H7 (cell line): ENCODE results near the gene UST. TPM values are rescaled to one million over a fixed set of nuclear protein-coding genes. Genes with fewer than 3 reads are reported as not detected.

Experiments
- DNase-seq: peaks from one replicate; pipeline ENCODE4 v3.0.0; 2012
- H3K27me3 ChIP-seq: 2 replicates; pipeline ENCODE4 v1.6.0; 2011; ENCODE audit warnings: mild to moderate bottlenecking, low read length; ENCODE audit not compliant: control insufficient read depth, insufficient read depth
- H3K36me3 ChIP-seq: replicated peaks from 2 replicates; pipeline ENCODE4 v1.5.1; 2011; ENCODE audit warnings: low read length; ENCODE audit not compliant: control insufficient read depth, insufficient read depth
- H3K4me3 ChIP-seq: 2 replicates; pipeline ENCODE4 v1.5.1; 2011; ENCODE audit warnings: low read depth, mild to moderate bottlenecking, control low read depth, low read length, moderate library complexity; ENCODE audit not compliant: insufficient read depth
- total RNA-seq: library from RNA; depleted of rRNA; stranded (reverse); fragments of >200 nt; shearing (Covaris generic); gene quantifications from 2 replicates; pipeline ENCODE4 v1.2.3, GENCODE V29; 2014

The UST gene
- total RNA-seq, 1 experiment from 2014 or later, result 32.6 TPM

DNA sequence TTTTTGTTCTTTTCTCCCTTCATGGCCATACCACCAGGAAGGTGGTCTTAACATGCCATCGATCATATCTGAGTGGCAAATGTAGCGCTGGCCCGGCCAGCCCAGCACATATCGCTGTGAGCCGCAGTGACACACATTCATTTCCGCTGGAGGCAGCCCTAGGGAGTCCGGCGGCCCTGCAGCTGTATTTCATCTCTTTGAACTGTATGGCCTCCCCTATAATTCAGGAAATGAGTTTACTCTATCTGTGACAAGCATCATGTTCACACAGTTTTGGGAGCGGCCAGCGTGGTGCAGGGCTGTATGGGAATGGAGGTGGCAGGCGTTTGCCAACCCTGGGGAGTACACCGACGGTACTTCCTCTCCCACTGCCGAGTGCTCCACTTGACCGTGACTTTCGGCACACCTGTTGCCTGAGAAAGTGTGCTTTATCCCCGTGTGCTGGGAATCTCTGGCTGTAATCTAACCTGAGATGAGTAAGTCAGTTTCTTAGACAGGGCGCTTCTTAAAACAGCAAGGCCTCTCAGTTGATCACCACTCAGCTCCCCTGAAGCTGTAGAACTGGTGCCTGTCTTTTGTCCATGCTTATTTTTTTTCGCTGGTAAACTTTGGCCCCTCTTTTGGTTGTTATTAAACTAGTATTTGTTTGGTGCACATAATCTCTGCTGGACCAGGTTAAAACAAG lies 313.6 kb downstream of the UST start:
- H3K36me3 ChIP-seq, result no peaks in the 10 kb centered on the region; the same call in 1 of the 2 replicates
- no peak for DNase-seq
- no peaks in the 10 kb centered on the region for H3K27me3 ChIP-seq
- H3K4me3 ChIP-seq, result no peak overlapping the region

DNA sequence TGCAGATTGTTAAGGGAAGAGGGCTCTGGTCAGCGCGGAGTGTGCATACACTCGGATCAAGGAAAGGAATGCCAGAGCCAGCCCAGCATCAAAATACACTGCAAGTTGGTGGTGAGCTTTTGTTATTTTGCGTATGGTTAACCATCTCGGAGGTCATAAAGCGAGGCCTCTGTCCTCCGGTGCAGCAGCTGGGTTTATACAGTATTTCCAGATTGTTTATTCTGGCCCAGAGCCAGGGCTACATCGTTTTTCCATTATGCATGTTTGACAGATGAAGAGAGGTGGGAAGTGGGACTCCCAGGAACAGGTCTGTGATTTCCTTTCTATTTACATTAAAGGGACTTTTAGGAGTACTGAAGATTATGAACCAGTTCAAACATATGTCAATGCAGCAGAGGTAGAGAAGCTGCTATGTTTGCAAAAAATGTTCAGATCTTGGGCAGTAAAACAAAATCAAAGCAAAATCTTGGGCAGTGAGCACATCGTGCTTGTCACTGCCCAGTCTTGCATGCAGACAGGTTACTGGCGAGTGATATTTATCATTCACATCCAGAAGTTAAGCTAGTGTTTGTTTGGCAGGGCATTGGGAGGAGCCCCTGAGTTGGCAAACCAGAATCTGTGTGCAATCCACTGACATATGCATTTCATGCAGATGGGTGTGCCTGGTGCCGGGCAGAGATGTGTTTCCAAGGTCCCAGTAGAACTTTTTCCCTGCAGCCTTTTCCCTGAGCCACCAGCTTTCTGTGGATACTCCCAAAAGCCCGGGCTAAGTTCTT lies 314.3 kb downstream of the UST start:
- DNase-seq, result no peak
- H3K27me3 ChIP-seq, result no peaks in the 10 kb centered on the region
- H3K36me3 ChIP-seq, result no peaks in the 10 kb centered on the region; the same call in 1 of the 2 replicates
- H3K4me3 ChIP-seq, result no peak overlapping the region

DNA sequence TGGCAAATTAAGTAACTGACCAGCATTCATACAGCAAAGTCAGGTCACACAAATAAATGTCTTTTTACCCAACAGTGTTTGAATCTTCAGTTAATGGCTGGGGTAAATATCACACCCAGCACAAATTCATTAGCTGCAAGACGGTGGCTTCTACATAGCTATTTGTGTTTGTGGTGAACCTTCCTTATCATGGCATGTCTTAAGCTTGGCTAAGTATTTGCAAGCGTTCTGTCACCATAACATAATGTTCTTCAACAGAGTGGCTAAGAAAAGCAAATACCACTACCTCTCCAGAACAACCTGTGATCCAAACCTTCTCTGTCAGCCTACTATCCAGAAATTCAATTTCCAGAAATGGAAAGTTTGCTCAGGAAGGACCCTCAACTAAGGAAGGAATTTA lies 315.1 kb downstream of the UST start:
- Histone ChIP-seq H3K4me3 (no peak overlapping the region), H3K36me3 (no peaks in the 10 kb centered on the region; the same call in 1 of the 2 replicates), H3K27me3 (no peaks in the 10 kb centered on the region)
- no peak for DNase-seq

DNA sequence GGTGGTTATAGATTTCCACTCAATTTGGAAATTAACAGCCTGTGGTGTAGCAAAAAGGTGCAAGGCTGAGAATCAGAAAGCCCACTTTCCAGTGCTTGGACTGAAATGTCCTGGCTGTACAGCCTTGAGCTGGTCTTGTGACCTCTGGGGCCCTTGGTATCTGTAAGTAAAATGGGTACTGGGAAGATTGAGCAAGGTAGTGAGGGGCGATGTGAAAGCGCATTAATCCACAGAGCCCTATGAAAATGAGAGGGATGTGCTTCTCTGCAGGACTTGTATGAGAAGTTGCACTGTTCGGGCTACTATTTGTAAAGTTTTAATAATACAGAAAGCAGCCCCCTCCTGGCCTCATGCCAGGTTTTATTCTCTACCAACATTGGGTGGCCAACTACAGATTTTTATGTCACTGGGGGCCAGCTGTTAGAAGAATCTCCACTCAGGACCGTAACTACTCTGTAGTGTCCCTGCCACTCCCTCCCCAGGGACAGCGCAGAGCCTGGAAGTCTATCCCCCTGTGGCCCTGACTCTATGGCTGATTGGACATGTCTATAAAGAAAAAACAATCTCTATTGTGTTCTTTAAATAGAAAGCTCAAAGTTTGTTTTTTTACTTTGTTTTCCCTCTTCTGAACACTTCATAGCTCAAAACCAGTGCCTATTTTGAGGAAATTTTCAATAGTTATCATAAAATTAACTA lies 316.0 kb downstream of the UST start:
- no peaks in the 10 kb centered on the region; the same call in 1 of the 2 replicates for H3K36me3 ChIP-seq
- H3K27me3 ChIP-seq, result no peaks in the 10 kb centered on the region
- no peak overlapping the region for H3K4me3 ChIP-seq
- DNase-seq, result no peak

DNA sequence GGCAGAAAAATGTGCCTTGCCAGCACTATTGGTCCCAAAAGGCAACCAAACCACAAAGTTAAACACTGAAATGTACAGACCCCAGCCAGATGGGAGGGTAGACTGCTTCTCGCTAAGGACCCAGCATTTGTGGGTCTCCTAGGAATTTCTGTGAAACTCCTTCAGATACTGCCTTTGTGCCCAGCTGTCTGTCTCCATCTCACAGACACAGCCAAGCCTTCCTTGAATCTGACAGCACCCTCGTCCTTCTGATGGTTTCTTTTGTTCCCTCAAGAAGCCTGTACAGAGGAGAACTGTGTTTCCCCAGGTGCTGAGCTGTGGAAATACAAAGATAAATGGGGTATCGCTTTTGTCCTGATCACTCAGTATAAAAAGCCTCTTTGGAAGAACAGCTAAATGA lies 316.6 kb downstream of the UST start:
- no peak overlapping the region for H3K4me3 ChIP-seq
- no peak for DNase-seq
- H3K36me3 ChIP-seq, result no peaks in the 10 kb centered on the region
- no peaks in the 10 kb centered on the region for H3K27me3 ChIP-seq

DNA sequence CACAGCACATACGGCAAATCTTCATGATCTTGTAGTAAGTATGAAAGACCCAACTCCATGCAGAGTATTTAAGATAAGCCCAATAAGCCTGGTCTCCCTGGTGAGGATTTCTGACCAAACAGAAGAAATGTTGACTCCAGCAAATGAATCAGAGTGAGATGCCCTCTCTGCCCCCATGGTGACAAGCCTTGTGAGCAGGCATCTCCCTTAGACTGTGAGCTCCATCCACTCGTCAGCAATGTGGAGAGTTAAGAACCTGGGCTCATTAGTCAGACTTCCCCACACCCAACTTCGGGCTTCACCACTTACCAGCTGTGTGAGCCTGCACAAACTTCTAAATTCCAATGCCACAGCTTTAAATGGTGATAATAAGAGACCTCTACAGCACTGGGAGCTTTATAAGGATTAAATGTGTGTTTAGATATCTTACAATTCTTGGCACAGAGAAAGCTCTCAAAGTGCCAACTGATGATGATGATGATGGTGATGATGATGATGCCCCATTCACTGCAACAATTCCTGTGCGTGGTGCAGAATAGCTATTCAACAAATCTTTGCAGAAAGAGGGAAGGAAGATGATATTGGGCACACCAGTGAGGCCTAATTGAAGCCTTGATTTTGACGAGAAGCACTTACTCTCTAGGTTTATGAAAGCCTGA lies 317.3 kb downstream of the UST start:
- Histone ChIP-seq H3K27me3 (no peaks in the 10 kb centered on the region), H3K4me3 (no peak overlapping the region), H3K36me3 (no peaks in the 10 kb centered on the region)
- no peak for DNase-seq

DNA sequence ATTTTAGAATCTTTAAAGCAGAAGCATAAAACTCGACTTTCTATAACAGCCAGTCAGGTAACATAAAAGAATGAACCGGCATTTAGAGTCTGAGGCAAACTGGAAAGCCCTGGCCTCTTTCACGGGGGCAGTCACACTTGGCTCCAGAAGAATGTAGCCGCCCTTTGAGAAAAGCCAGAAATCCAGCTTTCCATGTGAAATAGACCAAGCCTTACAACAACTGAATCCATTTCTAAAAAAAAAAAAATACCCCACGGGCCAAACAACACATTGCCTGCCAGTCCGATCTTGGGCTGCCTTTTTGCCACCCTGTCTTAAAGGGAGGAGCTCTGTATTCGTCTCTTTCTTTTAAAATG lies 317.8 kb downstream of the UST start:
- no peak for DNase-seq
- no peaks in the 10 kb centered on the region for H3K27me3 ChIP-seq
- H3K36me3 ChIP-seq, result no peaks in the 10 kb centered on the region
- H3K4me3 ChIP-seq, result no peak overlapping the region

DNA sequence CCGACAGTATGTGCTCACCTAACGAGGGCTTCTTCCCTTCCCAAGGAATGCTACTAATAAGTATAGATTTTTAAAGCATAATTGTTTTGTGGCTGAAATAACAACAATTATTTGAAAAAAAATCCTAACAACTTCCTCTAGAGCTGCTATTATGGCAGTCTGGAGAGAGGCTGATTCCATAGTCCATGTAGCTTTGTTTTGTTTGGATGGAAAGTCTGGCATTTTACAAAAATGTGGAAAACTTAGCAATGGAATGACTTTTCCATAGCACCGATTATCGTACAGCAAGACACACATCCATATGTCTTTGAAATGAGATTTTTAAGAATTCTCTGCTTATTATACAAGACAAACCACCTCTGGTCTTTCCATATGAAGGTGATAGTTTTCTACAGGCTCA lies 318.3 kb downstream of the UST start:
- Histone ChIP-seq H3K4me3 (no peak overlapping the region), H3K27me3 (no peaks in the 10 kb centered on the region), H3K36me3 (no peaks in the 10 kb centered on the region)
- DNase-seq, result no peak

DNA sequence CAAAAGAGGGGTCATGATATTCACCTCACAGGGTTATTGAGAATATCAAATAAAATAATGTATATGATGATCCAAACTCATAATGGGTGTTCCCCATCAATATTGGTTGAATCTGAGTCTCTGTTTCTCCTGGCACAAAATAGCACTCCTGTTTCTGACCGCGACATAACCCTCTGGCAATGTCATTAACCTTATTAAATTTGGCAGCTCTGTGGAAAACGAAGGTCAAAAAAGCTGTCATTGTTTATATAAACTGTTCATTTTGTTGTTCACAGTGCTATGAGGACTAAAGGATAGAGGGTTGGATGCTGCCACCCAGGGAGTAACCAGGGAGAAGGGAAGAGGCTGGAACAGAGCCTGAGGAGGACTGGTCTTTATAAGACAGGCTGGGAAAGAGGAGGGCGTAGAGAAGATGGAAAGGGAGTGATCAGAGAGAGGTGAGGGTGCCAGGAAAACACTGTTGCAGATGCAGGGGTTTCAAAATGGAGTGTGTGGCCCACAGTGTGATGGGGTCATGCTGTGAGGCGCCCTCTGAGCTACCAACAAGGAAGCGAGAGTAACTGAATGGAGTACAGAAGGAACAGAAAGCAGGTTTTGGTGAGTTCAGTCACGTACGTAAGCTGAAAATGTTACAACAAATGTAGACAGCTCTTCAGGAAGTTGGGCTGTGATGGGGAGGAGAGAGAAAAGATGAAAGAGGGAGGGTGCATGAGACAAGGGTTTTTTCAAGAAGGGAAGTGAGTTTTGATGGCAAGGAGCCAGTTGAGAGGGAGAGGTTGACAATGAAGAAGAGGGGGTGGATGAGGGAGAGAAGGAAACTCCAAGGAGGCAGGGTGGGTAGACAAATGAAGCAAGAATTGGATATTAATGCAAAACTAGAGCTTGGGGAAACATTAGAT lies 319.1 kb downstream of the UST start:
- Histone ChIP-seq H3K4me3 (no peak overlapping the region), H3K27me3 (no peaks in the 10 kb centered on the region), H3K36me3 (no peaks in the 10 kb centered on the region)
- no peak for DNase-seq

DNA sequence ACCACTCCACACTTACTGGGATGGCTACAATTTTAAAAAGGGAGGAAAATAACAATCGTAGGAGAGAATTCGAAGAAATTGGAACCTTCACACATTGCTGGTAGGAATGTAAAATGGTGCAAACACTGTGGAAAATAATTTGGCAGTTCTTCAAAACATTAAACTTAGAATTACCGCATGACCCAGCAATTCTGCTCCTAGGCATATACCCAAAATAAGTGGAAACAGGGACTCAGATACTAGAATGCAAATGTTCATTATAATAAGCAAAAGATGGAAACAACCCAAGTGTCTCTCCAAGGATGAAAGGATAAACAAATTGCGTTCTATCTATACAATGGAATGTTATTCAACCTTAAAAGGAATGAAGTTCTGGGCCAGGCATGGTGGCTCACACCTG lies 325.2 kb downstream of the UST start:
- H3K4me3 ChIP-seq, result no peak overlapping the region
- peaks cover 6% of the 10 kb centered on the region for H3K36me3 ChIP-seq
- no peaks in the 10 kb centered on the region for H3K27me3 ChIP-seq
- no peak for DNase-seq

DNA sequence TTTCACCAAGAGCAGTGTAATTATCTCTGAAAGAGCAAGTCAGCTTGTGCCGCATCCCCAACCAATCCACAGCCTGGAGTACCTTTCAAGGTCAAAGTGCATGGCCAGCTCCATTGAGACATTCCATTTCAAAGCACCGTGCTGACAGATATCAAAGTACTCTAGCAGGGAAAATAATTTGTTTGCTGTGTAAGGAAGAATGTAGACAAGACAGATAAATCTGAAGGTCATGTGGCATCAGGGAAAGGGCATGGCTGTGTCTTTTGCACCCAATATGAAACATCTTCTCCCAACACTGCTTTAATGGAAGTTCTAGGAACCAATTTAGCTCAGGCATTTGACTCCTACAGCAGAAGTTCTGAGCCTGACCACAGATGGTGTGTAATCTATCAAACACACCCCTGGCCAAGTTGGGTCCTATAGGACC lies 328.0 kb downstream of the UST start:
- Histone ChIP-seq H3K4me3 (no peak overlapping the region), H3K27me3 (no peaks in the 10 kb centered on the region), H3K36me3 (peaks cover 6% of the 10 kb centered on the region)
- DNase-seq, result no peak

DNA sequence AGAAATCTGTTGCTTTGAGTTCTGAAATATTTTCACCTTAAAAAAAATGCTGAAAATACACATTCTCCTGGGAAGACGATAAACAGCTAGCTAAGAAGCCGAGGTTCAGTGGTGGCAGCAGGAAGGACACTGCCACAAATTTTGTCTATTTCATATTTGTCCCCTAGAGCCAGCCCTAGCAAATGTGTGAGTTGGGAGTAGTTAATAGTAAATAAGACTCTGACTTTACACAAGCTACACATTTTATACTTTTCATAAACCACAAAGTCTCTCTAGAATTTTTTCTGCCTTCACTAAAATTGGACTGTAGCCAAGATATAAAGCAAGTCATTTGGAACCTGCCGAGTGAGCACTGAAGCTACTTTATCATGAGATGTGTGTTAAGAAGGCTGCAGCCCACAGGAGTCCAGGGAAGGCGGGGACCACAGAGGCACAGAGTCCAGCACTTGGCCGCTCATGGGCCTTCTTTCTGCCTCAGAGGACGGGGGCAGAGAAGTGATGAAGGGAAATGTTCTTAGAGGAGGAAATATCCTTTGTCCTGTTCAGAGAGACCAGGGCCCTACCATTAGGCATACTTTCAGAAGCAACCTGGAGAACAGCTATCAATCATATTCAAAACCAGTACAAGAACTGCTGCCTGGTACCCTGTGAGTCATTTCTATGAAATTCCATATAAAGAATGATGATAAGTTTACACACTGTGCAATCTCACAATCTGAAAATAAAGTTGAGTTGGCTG lies 329.0 kb downstream of the UST start:
- no peak for DNase-seq
- H3K36me3 ChIP-seq, result peaks cover 6% of the 10 kb centered on the region
- no peaks in the 10 kb centered on the region for H3K27me3 ChIP-seq
- no peak overlapping the region for H3K4me3 ChIP-seq

DNA sequence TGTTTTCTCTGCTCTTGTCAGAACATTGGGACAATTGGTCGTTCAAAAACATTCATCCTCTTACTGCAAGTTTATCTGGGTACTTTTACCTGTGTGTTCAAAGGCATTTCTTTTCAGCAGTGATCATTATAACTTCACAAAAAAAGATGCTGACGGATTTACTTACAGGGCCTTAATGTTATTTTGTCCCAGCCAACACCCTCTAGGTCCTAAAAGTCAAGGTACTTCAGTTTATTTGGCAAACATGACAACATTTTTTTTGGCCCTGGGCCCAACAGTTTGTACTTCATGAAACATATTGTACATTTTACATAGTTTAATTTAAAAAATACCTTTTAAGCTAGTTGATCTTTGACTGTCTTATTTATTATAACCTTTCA lies 329.5 kb downstream of the UST start:
- H3K36me3 ChIP-seq, result peaks cover 6% of the 10 kb centered on the region
- DNase-seq, result no peak

More for the DNA sequence above, 329.5 kb downstream of the UST start:
- no peak overlapping the region for H3K4me3 ChIP-seq
- no peaks in the 10 kb centered on the region for H3K27me3 ChIP-seq
